Sigmoid colon (tissue), 4 donors: ENCODE measurements around the gene LRP8.

Experiments
- EP300 ChIP-seq, 4 donors: sonication (generic); formaldehyde crosslinking; IDR thresholded peaks; one replicate each; pipeline ENCODE4 v1.6.1; 2017; ENCODE audit warnings: antibody characterized with exemption in 4 of 4
- TF ChIP-seq, protein P1 (sequence below), 4 experiments: fragments of 450-650 bp in 3 of 4; fragments of 200-600 bp in 1 of 4; IDR thresholded peaks; one replicate each; pipeline ENCODE4 v1.5.1; 2016 to 2019; ENCODE audit warnings: antibody characterized with exemption in 4 of 4, mild to moderate bottlenecking in 3 of 4, moderate library complexity in 2 of 4

DNA sequence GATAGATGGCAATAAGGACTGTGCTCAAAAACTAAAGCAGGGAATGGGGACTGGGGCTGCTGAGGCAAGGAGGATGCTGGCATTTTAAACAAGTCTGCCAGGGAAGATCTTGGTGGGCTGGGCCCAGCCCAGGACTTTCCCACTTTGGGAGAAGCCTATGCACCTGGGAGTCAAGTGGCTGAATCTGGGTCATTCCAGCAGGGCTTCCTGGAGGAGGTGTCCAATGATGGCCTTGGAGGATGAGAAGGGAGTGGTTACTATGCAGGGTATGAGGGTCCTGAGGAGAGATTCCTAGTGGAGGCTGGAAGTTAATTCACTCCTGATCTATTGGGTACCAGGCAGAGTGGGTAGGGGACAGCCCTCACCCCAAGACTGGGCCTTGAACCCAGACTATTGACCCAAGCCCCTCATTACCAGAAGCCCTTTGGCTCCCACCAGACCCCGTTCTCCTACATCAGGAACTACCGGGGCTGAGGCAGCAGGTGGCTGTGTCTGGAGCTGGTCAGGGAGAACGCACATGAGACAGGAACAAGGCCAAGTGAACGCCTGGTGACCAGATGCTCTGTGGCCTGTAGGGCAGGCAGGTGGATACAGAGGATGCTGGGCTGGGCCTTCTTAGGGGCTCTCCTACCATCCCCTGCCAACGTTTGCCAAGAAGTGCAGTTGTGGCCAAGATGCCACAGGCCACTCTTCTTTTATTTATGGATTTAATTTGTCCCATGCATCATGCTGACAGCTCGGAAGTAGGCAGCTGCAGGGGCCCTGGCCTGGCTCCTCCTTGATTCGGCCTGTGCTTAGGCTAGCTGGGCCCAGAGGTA, 18.3 kb upstream of the LRP8 start:
- TF ChIP-seq, protein P1, sequence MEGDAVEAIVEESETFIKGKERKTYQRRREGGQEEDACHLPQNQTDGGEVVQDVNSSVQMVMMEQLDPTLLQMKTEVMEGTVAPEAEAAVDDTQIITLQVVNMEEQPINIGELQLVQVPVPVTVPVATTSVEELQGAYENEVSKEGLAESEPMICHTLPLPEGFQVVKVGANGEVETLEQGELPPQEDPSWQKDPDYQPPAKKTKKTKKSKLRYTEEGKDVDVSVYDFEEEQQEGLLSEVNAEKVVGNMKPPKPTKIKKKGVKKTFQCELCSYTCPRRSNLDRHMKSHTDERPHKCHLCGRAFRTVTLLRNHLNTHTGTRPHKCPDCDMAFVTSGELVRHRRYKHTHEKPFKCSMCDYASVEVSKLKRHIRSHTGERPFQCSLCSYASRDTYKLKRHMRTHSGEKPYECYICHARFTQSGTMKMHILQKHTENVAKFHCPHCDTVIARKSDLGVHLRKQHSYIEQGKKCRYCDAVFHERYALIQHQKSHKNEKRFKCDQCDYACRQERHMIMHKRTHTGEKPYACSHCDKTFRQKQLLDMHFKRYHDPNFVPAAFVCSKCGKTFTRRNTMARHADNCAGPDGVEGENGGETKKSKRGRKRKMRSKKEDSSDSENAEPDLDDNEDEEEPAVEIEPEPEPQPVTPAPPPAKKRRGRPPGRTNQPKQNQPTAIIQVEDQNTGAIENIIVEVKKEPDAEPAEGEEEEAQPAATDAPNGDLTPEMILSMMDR (IDR thresholded peaks at IDR 0.05), result no peak
- TF ChIP-seq EP300 (IDR thresholded peaks at IDR 0.05), result no peak
